HCT116 (cell line): Measurements from ENCODE around the gene PTPN23. TPM values are rescaled to one million over a fixed set of nuclear protein-coding genes. Genes with fewer than 3 reads are reported as not detected.

Source experiments
- ATAC-seq: fragments of 200-7000 bp; cut with Tn5 transposase; 2 replicates; pipeline ENCODE4 v1.9.1; 2020; ENCODE audit warnings: mild to moderate bottlenecking, moderate library complexity
- BruUV-seq: library from RNA; stranded (reverse); fragments of 400-500 nt; replicated peaks from 2 replicates; lab custom pipeline; 2021; lab: Mats Ljungman, UMichigan
- CTCF ChIA-PET: fragments of 300-600 bp; sonication (Branson Sonifier 250); formaldehyde crosslinking; loops from one replicate; lab custom pipeline; 2021; ENCODE audit warnings: antibody characterized with exemption; lab: Charles Lee
- POLR2A ChIA-PET: fragments of 300-600, 350-600 bp; sonication (Branson Sonifier 250); formaldehyde crosslinking; loops from one replicate; lab custom pipeline; 2021; ENCODE audit warnings: antibody characterized with exemption; lab: Charles Lee
- RAD21 ChIA-PET, 2 experiments: fragments of 300-600 bp; sonication (Branson Sonifier 250); formaldehyde crosslinking; loops; one replicate each; lab custom pipeline; 2023; ENCODE audit warnings: low total read pairs in 2 of 2; ENCODE audit not compliant: uncharacterized antibody in 2 of 2, unreplicated experiment in 2 of 2, low non-redundant PET in 1 of 2; lab: Charles Lee
- DNase-seq: peaks from one replicate; pipeline ENCODE4 v3.0.0-alpha.2; 2010; ENCODE audit warnings: low read depth, low spot score
- H2AFZ ChIP-seq: fragments of 200-600 bp; shearing (Covaris generic), sonication (generic); 2 replicates; pipeline ENCODE4 v1.6.1; 2017; ENCODE audit warnings: low read depth, mixed run types, mixed read lengths, antibody characterized with exemption, low read length; ENCODE audit not compliant: poor library complexity, severe bottlenecking
- H3K27ac ChIP-seq: 2 replicates; pipeline ENCODE4 v1.5.1; 2012; ENCODE audit warnings: low read depth, low read length
- H3K27me3 ChIP-seq: fragments of 200-600 bp; sonication (generic); 2 replicates; pipeline ENCODE4 v1.6.1; 2016; ENCODE audit warnings: mixed run types, low read length, mixed read lengths; ENCODE audit not compliant: insufficient read depth
- H3K36me3 ChIP-seq, 2 experiments: fragments of 200-500 bp in 1 of 2; fragments of 200-600 bp in 1 of 2; sonication (Bioruptor generic) in 1 of 2; sonication (generic) in 1 of 2; 2 replicates each; pipeline versions ENCODE4 v1.5.1 to v1.6.1; 2014 to 2016; ENCODE audit warnings: low read length in 2 of 2, inconsistent platforms in 1 of 2, mixed read lengths in 1 of 2, mixed run types in 1 of 2; ENCODE audit not compliant: insufficient read depth in 2 of 2, control insufficient read depth in 1 of 2
- H3K4me1 ChIP-seq, 2 experiments: fragments of 200-600 bp in 1 of 2; sonication (generic) in 1 of 2; 2 replicates each; pipeline versions ENCODE4 v1.5.1 to v1.6.1; 2012 to 2017; ENCODE audit warnings: low read length in 2 of 2, inconsistent platforms in 1 of 2, mild to moderate bottlenecking in 1 of 2, mixed read lengths in 1 of 2, mixed run types in 1 of 2, moderate library complexity in 1 of 2; ENCODE audit not compliant: insufficient read depth in 2 of 2, control insufficient read depth in 1 of 2
- H3K4me2 ChIP-seq: fragments of 200-600 bp; sonication (generic); 2 replicates; pipeline ENCODE4 v1.6.1; 2017; ENCODE audit warnings: mixed run types, low read length, mixed read lengths
- H3K4me3 ChIP-seq, 2 experiments: fragments of 200-600 bp in 1 of 2; sonication (generic) in 1 of 2; replicated peaks in 1 of 2; 2 replicates each; pipeline ENCODE4 v1.5.1; 2011 to 2016; ENCODE audit warnings: low read length in 2 of 2, control low read depth in 1 of 2, low read depth in 1 of 2, mild to moderate bottlenecking in 1 of 2, mixed read lengths in 1 of 2, mixed run types in 1 of 2
- H3K79me2 ChIP-seq: fragments of 200-600 bp; sonication (generic); 2 replicates; pipeline ENCODE4 v1.6.1; 2017; ENCODE audit warnings: mild to moderate bottlenecking, mixed run types, low read length, moderate library complexity, mixed read lengths; ENCODE audit not compliant: insufficient read depth
- H3K9ac ChIP-seq: fragments of 200-600 bp; sonication (generic); 2 replicates; pipeline ENCODE4 v1.6.1; 2016; ENCODE audit warnings: low read length, mixed read lengths
- H3K9me2 ChIP-seq: fragments of 200-600 bp; sonication (generic), shearing (Covaris generic); 2 replicates; pipeline ENCODE4 v1.6.1; 2017; ENCODE audit warnings: mixed run types, mild to moderate bottlenecking, moderate library complexity; ENCODE audit not compliant: insufficient read depth
- H3K9me3 ChIP-seq, 2 experiments: fragments of 200-500 bp in 1 of 2; fragments of 200-600 bp in 1 of 2; sonication (Bioruptor generic) in 1 of 2; sonication (generic) in 1 of 2; 2 replicates each; pipeline ENCODE4 v1.6.1; 2014 to 2017; ENCODE audit warnings: low read length in 2 of 2, mixed read lengths in 2 of 2, inconsistent platforms in 1 of 2, low read depth in 1 of 2, mild to moderate bottlenecking in 1 of 2, mixed run types in 1 of 2, moderate library complexity in 1 of 2; ENCODE audit not compliant: control insufficient read depth in 1 of 2, insufficient read depth in 1 of 2
- H4K20me1 ChIP-seq: fragments of 200-600 bp; sonication (generic), shearing (Covaris generic); 2 replicates; pipeline ENCODE4 v1.6.1; 2017; ENCODE audit warnings: mixed run types, mild to moderate bottlenecking, moderate library complexity; ENCODE audit not compliant: insufficient read depth
- CEBPB ChIP-seq: IDR thresholded peaks from 2 replicates; pipeline ENCODE4 v1.6.1; 2012; ENCODE audit warnings: low read depth
- ELF1 ChIP-seq: IDR thresholded peaks from 2 replicates; pipeline ENCODE4 v1.6.1; 2012; ENCODE audit warnings: low read depth, borderline replicate concordance
- EZH2 ChIP-seq: fragments of 200-600 bp; sonication (generic); IDR thresholded peaks from 2 replicates; pipeline ENCODE4 v1.6.1; 2017; ENCODE audit warnings: antibody characterized with exemption, mixed run types
- FOSL1 ChIP-seq: IDR thresholded peaks from 2 replicates; pipeline ENCODE4 v1.6.1; 2012; ENCODE audit warnings: low read depth
- JUND ChIP-seq: IDR thresholded peaks from 2 replicates; pipeline ENCODE4 v1.6.1; 2012
- POLR2A ChIP-seq: IDR thresholded peaks from 2 replicates; pipeline ENCODE4 v1.7.0; 2011; ENCODE audit warnings: borderline replicate concordance; ENCODE audit not compliant: insufficient read depth, insufficient read length; ENCODE audit errors: extremely low read depth
- TCF7L2 ChIP-seq: IDR thresholded peaks from 2 replicates; pipeline ENCODE4 v1.7.0; 2011; ENCODE audit warnings: borderline replicate concordance, inconsistent platforms; ENCODE audit not compliant: insufficient read depth, insufficient read length; ENCODE audit errors: extremely low read depth
- ZNF274 ChIP-seq: fragments of 200-500 bp; sonication (Bioruptor generic); IDR thresholded peaks from 2 replicates; pipeline ENCODE4 v1.6.1; 2014; ENCODE audit warnings: mild to moderate bottlenecking, low read depth, low read length, inconsistent platforms
- intact Hi-C: fragments of 100-400 bp; cut with micrococcal nuclease; formaldehyde crosslinking; loops from 2 replicates; pipeline ENCODE4 v1.10.0; 2022
- total RNA-seq: library from RNA; stranded (reverse); gene quantifications from one replicate; pipeline ENCODE4 v1.2.1, GENCODE V29; 2021; ENCODE audit not compliant: unreplicated experiment
- TF ChIP-seq, protein P1 (sequence below), 3 experiments: fragments of 200-600 bp in 1 of 3; sonication (generic) in 1 of 3; IDR thresholded peaks in 2 of 3; conservative IDR thresholded peaks in 1 of 3; 2 replicates each; pipeline ENCODE4 v1.5.1; 2012 to 2017; ENCODE audit warnings: low read depth in 2 of 3, low read length in 2 of 3, antibody characterized with exemption in 1 of 3, borderline replicate concordance in 1 of 3, control low read depth in 1 of 3, mild to moderate bottlenecking in 1 of 3, mixed read lengths in 1 of 3, mixed run types in 1 of 3, moderate library complexity in 1 of 3; ENCODE audit not compliant: insufficient read depth in 1 of 3

The PTPN23 gene
- total RNA-seq, 1 experiment from 2014 or later = 56.5 TPM

DNA sequence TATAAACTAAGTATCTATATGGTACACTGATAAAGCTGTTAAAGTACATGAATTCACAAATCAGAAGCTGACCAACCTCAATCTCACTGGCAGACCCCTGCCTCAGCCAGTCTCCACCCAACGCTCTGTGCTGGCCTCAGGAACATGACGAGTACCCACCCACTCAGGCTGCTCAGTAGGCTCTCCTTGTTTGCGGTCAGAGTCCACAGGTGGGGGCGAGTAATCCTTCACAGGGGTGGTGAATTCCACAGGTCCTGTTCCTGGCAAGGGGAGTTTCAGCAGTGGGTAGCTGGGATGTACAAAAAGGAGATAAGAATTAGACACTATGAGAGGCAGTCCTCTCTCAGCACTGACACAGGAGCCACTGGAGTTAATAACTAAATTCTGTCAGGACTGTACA lies 54.0 kb downstream of the PTPN23 start:
- ATAC-seq (no peak), DNase-seq (no peak)
- Histone ChIP-seq H3K9me2 (no peaks in the 10 kb centered on the region), H3K27me3 (no peaks in the 10 kb centered on the region), H3K4me1 (peaks cover 7 to 8% of the 10 kb centered on the region in 2 experiments; a peak in 2 of 4 replicates), H3K27ac (no peak overlapping the region), H3K9ac (no peak overlapping the region), H4K20me1 (peaks cover 5% of the 10 kb centered on the region; the same call in 1 of the 2 replicates), H3K79me2 (peaks cover 16% of the 10 kb centered on the region; the same call in 1 of the 2 replicates), H3K36me3 (peaks cover 7 to 17% of the 10 kb centered on the region in 2 experiments; a peak in 3 of 4 replicates), H3K4me2 (no peak overlapping the region), H3K4me3 (no peak overlapping the region), H2AFZ (no peak overlapping the region), H3K9me3 (no peaks in the 10 kb centered on the region)
- POLR2A ChIA-PET = no interaction called here
- intact Hi-C loops = no loop called here
- RAD21 ChIA-PET = interaction anchor here in 1 of 2 experiments (0.6 kb wide), 1 partner anchor 117 kb away, joined by 3 read pairs; no protein-coding TSS in a partner anchor
- no peak for TF ChIP-seq TCF7L2
- no peak for TF ChIP-seq FOSL1
- no peak for TF ChIP-seq JUND
- TF ChIP-seq ZNF274 = no peak
- CTCF ChIA-PET = interaction anchor here (2.2 kb wide), 1 partner anchor 14 kb away, joined by 8 read pairs; no protein-coding TSS in a partner anchor
- no TSS peak for BruUV-seq

DNA sequence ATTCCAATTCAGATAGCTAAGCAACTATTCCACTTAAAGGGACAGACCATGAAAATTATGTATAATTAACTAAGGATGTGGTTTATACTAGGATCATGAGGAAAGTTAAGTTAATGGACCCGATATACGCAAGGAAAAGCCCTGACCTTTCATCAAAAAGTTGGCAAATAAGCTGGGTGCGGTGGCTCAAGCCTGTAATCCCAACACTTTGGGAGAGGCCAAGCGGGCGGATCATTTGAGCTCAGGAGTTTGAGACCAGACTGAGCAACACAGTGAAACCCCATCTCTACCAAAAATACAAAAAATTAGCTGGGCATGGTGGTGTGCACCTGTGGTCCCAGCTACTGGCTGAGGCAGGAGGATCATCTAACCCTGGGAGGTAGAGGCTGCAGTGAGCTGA lies 55.4 kb downstream of the PTPN23 start:
- no peak overlapping the region for H3K4me2 ChIP-seq
- CTCF ChIA-PET = interaction anchor here (1.2 to 2.2 kb wide), 3 partner anchors 13 to 15 kb away, joined by 3 to 8 read pairs (median 3); no protein-coding TSS in a partner anchor
- TF ChIP-seq CEBPB (no peak), FOSL1 (no peak), ELF1 (no peak), EZH2 (no peak), POLR2A (no peak)
- TF ChIP-seq, protein P1, sequence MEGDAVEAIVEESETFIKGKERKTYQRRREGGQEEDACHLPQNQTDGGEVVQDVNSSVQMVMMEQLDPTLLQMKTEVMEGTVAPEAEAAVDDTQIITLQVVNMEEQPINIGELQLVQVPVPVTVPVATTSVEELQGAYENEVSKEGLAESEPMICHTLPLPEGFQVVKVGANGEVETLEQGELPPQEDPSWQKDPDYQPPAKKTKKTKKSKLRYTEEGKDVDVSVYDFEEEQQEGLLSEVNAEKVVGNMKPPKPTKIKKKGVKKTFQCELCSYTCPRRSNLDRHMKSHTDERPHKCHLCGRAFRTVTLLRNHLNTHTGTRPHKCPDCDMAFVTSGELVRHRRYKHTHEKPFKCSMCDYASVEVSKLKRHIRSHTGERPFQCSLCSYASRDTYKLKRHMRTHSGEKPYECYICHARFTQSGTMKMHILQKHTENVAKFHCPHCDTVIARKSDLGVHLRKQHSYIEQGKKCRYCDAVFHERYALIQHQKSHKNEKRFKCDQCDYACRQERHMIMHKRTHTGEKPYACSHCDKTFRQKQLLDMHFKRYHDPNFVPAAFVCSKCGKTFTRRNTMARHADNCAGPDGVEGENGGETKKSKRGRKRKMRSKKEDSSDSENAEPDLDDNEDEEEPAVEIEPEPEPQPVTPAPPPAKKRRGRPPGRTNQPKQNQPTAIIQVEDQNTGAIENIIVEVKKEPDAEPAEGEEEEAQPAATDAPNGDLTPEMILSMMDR (IDR thresholded peaks at IDR 0.05 in 2 of 3, conservative IDR thresholded peaks at IDR 0.05 in 1 of 3; ENCODE audit: borderline replicate concordance in 1 of 3, insufficient read depth in 1 of 3, low read depth in 2 of 3, low read length in 2 of 3) = no peak
- TF ChIP-seq, all 23 proteins: peak for 0
- ChIA-PET RAD21 (no interaction called here), POLR2A (no interaction called here)
- DNase-seq (no peak), ATAC-seq (no peak)
- Histone ChIP-seq H2AFZ (no peak overlapping the region), H3K9me3 (no peaks in the 10 kb centered on the region), H4K20me1 (peaks cover 4% of the 10 kb centered on the region; the same call in 1 of the 2 replicates), H3K79me2 (peaks cover 16% of the 10 kb centered on the region; the same call in 1 of the 2 replicates), H3K9ac (no peak overlapping the region), H3K27me3 (no peaks in the 10 kb centered on the region), H3K4me3 (no peak overlapping the region), H3K27ac (no peak overlapping the region), H3K36me3 (peaks cover 11 to 14% of the 10 kb centered on the region in 2 experiments; a peak in 3 of 4 replicates), H3K4me1 (peaks cover 7 to 8% of the 10 kb centered on the region in 2 experiments; a peak in 2 of 4 replicates), H3K9me2 (no peaks in the 10 kb centered on the region)
- BruUV-seq = no TSS peak
- intact Hi-C loops = no loop called here
